Stimulated activated memory B cell treated with anti-CD40 and anti-IgM and Interleukin-4, amounts not matched to agents 10 μg/mL and 1 μg/mL and 100 μg/mL, for 72 hours (primary cell): ENCODE results near the gene ZNF724.
"Not testable (repeated sequence)": the region's sequence is repeated elsewhere in the genome, so short reads cannot be mapped to it uniquely, and the experiment has no call there.

ENCODE experiments used
- ATAC-seq: fragments of 150-1000 bp; cut with Tn5 transposase; 2 replicates; pipeline ENCODE4 v1.10.0; 2021
- H3K27ac Mint-ChIP-seq: one replicate; pipeline ENCODE4 v1.8.0; 2022; ENCODE audit warnings: mild to moderate bottlenecking, mixed read lengths
- H3K27me3 Mint-ChIP-seq: one replicate; pipeline ENCODE4 v1.8.0; 2022; ENCODE audit warnings: mixed read lengths
- H3K36me3 Mint-ChIP-seq: one replicate; pipeline ENCODE4 v1.8.0; 2022; ENCODE audit warnings: mixed read lengths
- H3K4me1 Mint-ChIP-seq: one replicate; pipeline ENCODE4 v1.8.0; 2022; ENCODE audit warnings: mixed read lengths
- H3K4me3 Mint-ChIP-seq: one replicate; pipeline ENCODE4 v1.8.0; 2022; ENCODE audit warnings: mild to moderate bottlenecking, moderate library complexity, mixed read lengths
- H3K9me3 Mint-ChIP-seq: one replicate; pipeline ENCODE4 v1.8.0; 2022; ENCODE audit warnings: mixed read lengths

Gene ZNF724

GRCh38 chr19:23261496-23262020, 11.4 kb upstream of the ZNF724 start:
- no peak overlapping the region for H3K4me3 Mint-ChIP-seq
- H3K4me1 Mint-ChIP-seq = no peaks in the 10 kb centered on the region
- H3K36me3 Mint-ChIP-seq = peaks cover 34% of the 10 kb centered on the region
- H3K9me3 Mint-ChIP-seq = no peaks in the 10 kb centered on the region
- no peaks in the 10 kb centered on the region for H3K27me3 Mint-ChIP-seq
- no peak for ATAC-seq
- H3K27ac Mint-ChIP-seq = no peak overlapping the region

GRCh38 chr19:23260956-23261355, 10.8 kb upstream of the ZNF724 start:
- peaks cover 34% of the 10 kb centered on the region for H3K36me3 Mint-ChIP-seq
- H3K4me3 Mint-ChIP-seq = no peak overlapping the region
- ATAC-seq = no peak
- H3K27me3 Mint-ChIP-seq = no peaks in the 10 kb centered on the region
- no peaks in the 10 kb centered on the region for H3K4me1 Mint-ChIP-seq
- no peaks in the 10 kb centered on the region for H3K9me3 Mint-ChIP-seq
- H3K27ac Mint-ChIP-seq = no peak overlapping the region

- Mint-ChIP-seq H3K9me3 (no peaks in the 10 kb centered on the region), H3K36me3 (peaks cover 34% of the 10 kb centered on the region), H3K4me3 (no peak overlapping the region), H3K4me1 (no peaks in the 10 kb centered on the region), H3K27ac (no peak overlapping the region), H3K27me3 (no peaks in the 10 kb centered on the region)
- ATAC-seq = no peak
Measured at GRCh38 chr19:23259961-23260360, 9.8 kb upstream of the ZNF724 start.

GRCh38 chr19:23255700-23256099, 5.5 kb upstream of the ZNF724 start:
- no peak overlapping the region for H3K4me3 Mint-ChIP-seq
- H3K36me3 Mint-ChIP-seq = peaks cover 14% of the 10 kb centered on the region
- ATAC-seq = no peak
- no peaks in the 10 kb centered on the region for H3K9me3 Mint-ChIP-seq
- no peaks in the 10 kb centered on the region for H3K27me3 Mint-ChIP-seq
- H3K4me1 Mint-ChIP-seq = no peaks in the 10 kb centered on the region
- H3K27ac Mint-ChIP-seq = no peak overlapping the region

GRCh38 chr19:23254141-23254910, 4.1 kb upstream of the ZNF724 start:
- peaks cover 8% of the 10 kb centered on the region for H3K4me1 Mint-ChIP-seq
- H3K4me3 Mint-ChIP-seq = no peak overlapping the region
- H3K9me3 Mint-ChIP-seq = no peaks in the 10 kb centered on the region
- H3K27ac Mint-ChIP-seq = no peak overlapping the region
- no peaks in the 10 kb centered on the region for H3K27me3 Mint-ChIP-seq
- ATAC-seq = no peak
- peaks cover under 1% of the 10 kb centered on the region for H3K36me3 Mint-ChIP-seq

GRCh38 chr19:23253256-23253655, 3.1 kb upstream of the ZNF724 start:
- H3K4me3 Mint-ChIP-seq, H3K36me3 Mint-ChIP-seq, ATAC-seq, H3K27ac Mint-ChIP-seq, H3K27me3 Mint-ChIP-seq, H3K9me3 Mint-ChIP-seq: not testable (repeated sequence)
- H3K4me1 Mint-ChIP-seq = peaks cover 14% of the 10 kb centered on the region

GRCh38 chr19:23241419-23241818, 8.8 kb downstream of the ZNF724 start:
- peaks cover 80% of the 10 kb centered on the region for H3K36me3 Mint-ChIP-seq
- H3K9me3 Mint-ChIP-seq = peaks cover 16% of the 10 kb centered on the region
- no peak overlapping the region for H3K27ac Mint-ChIP-seq
- H3K4me1 Mint-ChIP-seq = no peaks in the 10 kb centered on the region
- H3K27me3 Mint-ChIP-seq = no peaks in the 10 kb centered on the region
- no peak overlapping the region for H3K4me3 Mint-ChIP-seq
- ATAC-seq = no peak

GRCh38 chr19:23222998-23223652, 27.1 kb downstream of the ZNF724 start:
- no peak for ATAC-seq
- H3K27ac Mint-ChIP-seq = no peak overlapping the region
- no peaks in the 10 kb centered on the region for H3K27me3 Mint-ChIP-seq
- no peaks in the 10 kb centered on the region for H3K4me1 Mint-ChIP-seq
- H3K9me3 Mint-ChIP-seq = peaks cover 20% of the 10 kb centered on the region
- no peak overlapping the region for H3K4me3 Mint-ChIP-seq
- H3K36me3 Mint-ChIP-seq = peaks cover 62% of the 10 kb centered on the region

- no peak overlapping the region for H3K4me3 Mint-ChIP-seq
- ATAC-seq = no peak
- H3K36me3 Mint-ChIP-seq = no peaks in the 10 kb centered on the region
- H3K27me3 Mint-ChIP-seq = no peaks in the 10 kb centered on the region
- H3K9me3 Mint-ChIP-seq = peaks cover 8% of the 10 kb centered on the region
- H3K4me1 Mint-ChIP-seq = no peaks in the 10 kb centered on the region
- H3K27ac Mint-ChIP-seq = no peak overlapping the region
Measured at GRCh38 chr19:23203841-23204344, 46.3 kb downstream of the ZNF724 start.

GRCh38 chr19:23190341-23190740, 59.9 kb downstream of the ZNF724 start:
- Mint-ChIP-seq H3K36me3 (no peaks in the 10 kb centered on the region), H3K9me3 (peaks cover 6% of the 10 kb centered on the region), H3K27ac (no peak overlapping the region), H3K4me1 (no peaks in the 10 kb centered on the region), H3K4me3 (no peak overlapping the region), H3K27me3 (no peaks in the 10 kb centered on the region)
- no peak for ATAC-seq

GRCh38 chr19:23183251-23183650, 66.9 kb downstream of the ZNF724 start:
- Mint-ChIP-seq H3K27me3 (no peaks in the 10 kb centered on the region), H3K9me3 (peaks cover 20% of the 10 kb centered on the region), H3K27ac (no peak overlapping the region), H3K36me3 (no peaks in the 10 kb centered on the region), H3K4me3 (no peak overlapping the region), H3K4me1 (no peaks in the 10 kb centered on the region)
- no peak for ATAC-seq
